ENCODE measurements around the gene UBTFL1.
"Not testable (repeated sequence)": the region's sequence is repeated elsewhere in the genome, so short reads cannot be mapped to it uniquely, and the experiment has no call there.

UBTFL1 gene

GRCh38 chr11:90085650-90086049 lies at the start of gene UBTFL1:
UBTFL1 (plus strand) TSS chr11:90085950; CDS start chr11:90085950, 0 bp downstream.
- not testable (repeated sequence) for H3K27ac ChIP-seq; DNase-seq (ENCODE audit: low read depth, low spot score)

- not testable (repeated sequence) for H3K27ac ChIP-seq; DNase-seq (ENCODE audit: low read depth, low spot score)
These were observed 34.0 kb upstream of the UBTFL1 start for GRCh38 chr11:90051591-90052209.

GRCh38 chr11:90052311-90052710 lies 33.4 kb upstream of the UBTFL1 start:
- not testable (repeated sequence) for DNase-seq (ENCODE audit: low read depth, low spot score); H3K27ac ChIP-seq

GRCh38 chr11:90053545-90053944 lies 32.2 kb upstream of the UBTFL1 start:
- not testable (repeated sequence) for H3K27ac ChIP-seq; DNase-seq (ENCODE audit: low read depth, low spot score)

- not testable (repeated sequence) for DNase-seq (ENCODE audit: low read depth, low spot score); H3K27ac ChIP-seq
These were observed 3.0 kb downstream of the UBTFL1 start for GRCh38 chr11:90088731-90089130.

GRCh38 chr11:90095230-90095924 lies 9.6 kb downstream of the UBTFL1 start:
- not testable (repeated sequence) for DNase-seq (ENCODE audit: low read depth, low spot score); H3K27ac ChIP-seq

GRCh38 chr11:90098261-90098660 lies 12.5 kb downstream of the UBTFL1 start:
- not testable (repeated sequence) for DNase-seq (ENCODE audit: low read depth, low spot score); H3K27ac ChIP-seq

- DNase-seq (ENCODE audit: low read depth, low spot score): no peak
These were observed 14.7 kb downstream of the UBTFL1 start for GRCh38 chr11:90100431-90100830.

GRCh38 chr11:90113541-90113940 lies 27.8 kb downstream of the UBTFL1 start:
- no peak for DNase-seq (ENCODE audit: low read depth, low spot score)

More at GRCh38 chr11:90100431-90100830, 14.7 kb downstream of the UBTFL1 start:
- no peak overlapping the region for H3K27ac ChIP-seq

GRCh38 chr11:90120191-90120590 lies 34.4 kb downstream of the UBTFL1 start:
- no peak overlapping the region for H3K27ac ChIP-seq
- no peak for DNase-seq (ENCODE audit: low read depth, low spot score)

More at GRCh38 chr11:90113541-90113940, 27.8 kb downstream of the UBTFL1 start:
- no peak overlapping the region for H3K27ac ChIP-seq

GRCh38 chr11:90124371-90124770 lies 38.6 kb downstream of the UBTFL1 start:
- no peak for DNase-seq (ENCODE audit: low read depth, low spot score)
- H3K27ac ChIP-seq: no peak overlapping the region

- no peak overlapping the region for H3K27ac ChIP-seq
- no peak for DNase-seq (ENCODE audit: low read depth, low spot score)
These were observed 39.2 kb downstream of the UBTFL1 start for GRCh38 chr11:90124946-90125345.

GRCh38 chr11:90133560-90134477 lies 48.1 kb downstream of the UBTFL1 start:
- DNase-seq (ENCODE audit: low read depth, low spot score): no peak
- no peak overlapping the region for H3K27ac ChIP-seq

- no peak for DNase-seq (ENCODE audit: low read depth, low spot score)
These were observed 48.8 kb downstream of the UBTFL1 start, which contains the start of gene NAALAD2 for GRCh38 chr11:90134478-90135003. NAALAD2 (plus strand) TSS chr11:90134663; CDS start chr11:90134759, 96 bp downstream.

GRCh38 chr11:90135016-90135415 lies 49.3 kb downstream of the UBTFL1 start:
- DNase-seq (ENCODE audit: low read depth, low spot score): no peak
- no peak overlapping the region for H3K27ac ChIP-seq

More at GRCh38 chr11:90134478-90135003, 48.8 kb downstream of the UBTFL1 start, which contains the start of gene NAALAD2:
- H3K27ac ChIP-seq: no peak within 1 kb of the TSS

Measured in epithelial cell of prostate (primary cell).